Smooth muscle cell (in vitro differentiated cells): Measurements from ENCODE around the gene ANKMY1. TPM values are rescaled to one million over a fixed set of nuclear protein-coding genes. Genes with fewer than 3 reads are reported as not detected.

Source experiments
- DNase-seq: peaks from one replicate; lab custom pipeline; 2025; ENCODE audit not compliant: unreplicated experiment; lab: John Stamatoyannopoulos, UW
- H2AFZ ChIP-seq: fragments of 200-600 bp; sonication (generic); 2 replicates; pipeline ENCODE4 v1.6.0; 2016; ENCODE audit warnings: antibody characterized with exemption, low read depth, mild to moderate bottlenecking
- H3F3A ChIP-seq: fragments of 200-600 bp; sonication (generic); 2 replicates; pipeline ENCODE4 v1.6.0; 2017; ENCODE audit warnings: antibody characterized with exemption, low read depth
- H3K27ac ChIP-seq: fragments of 200-600 bp; sonication (generic); 2 replicates; pipeline ENCODE4 v1.5.1; 2016; ENCODE audit warnings: low read depth, mild to moderate bottlenecking
- H3K27me3 ChIP-seq: fragments of 200-600 bp; sonication (generic); 2 replicates; pipeline ENCODE4 v1.6.1; 2016; ENCODE audit warnings: low read depth, mild to moderate bottlenecking
- H3K36me3 ChIP-seq: fragments of 200-600 bp; sonication (generic); 2 replicates; pipeline ENCODE4 v1.5.1; 2016; ENCODE audit warnings: low read depth
- H3K4me1 ChIP-seq: fragments of 200-600 bp; sonication (generic); 2 replicates; pipeline ENCODE4 v1.5.1; 2016; ENCODE audit warnings: low read depth
- H3K4me2 ChIP-seq: fragments of 200-600 bp; sonication (generic); 2 replicates; pipeline ENCODE4 v1.6.0; 2016; ENCODE audit warnings: mild to moderate bottlenecking
- H3K4me3 ChIP-seq: fragments of 200-600 bp; sonication (generic); 2 replicates; pipeline ENCODE4 v1.5.1; 2016; ENCODE audit warnings: mild to moderate bottlenecking
- H3K79me2 ChIP-seq: fragments of 200-600 bp; sonication (generic); 2 replicates; pipeline ENCODE4 v1.6.0; 2016; ENCODE audit warnings: low read depth, mild to moderate bottlenecking
- H3K9ac ChIP-seq: fragments of 200-600 bp; sonication (generic); 2 replicates; pipeline ENCODE4 v1.6.0; 2016; ENCODE audit warnings: low read depth
- H3K9me3 ChIP-seq: fragments of 200-600 bp; sonication (generic); replicated peaks from 2 replicates; pipeline ENCODE4 v1.5.1; 2016; ENCODE audit warnings: low read depth
- H4K20me1 ChIP-seq: fragments of 200-600 bp; sonication (generic); 2 replicates; pipeline ENCODE4 v1.6.0; 2016; ENCODE audit warnings: low read depth
- WGBS: methylation state at CpG from one replicate; pipeline ENCODE4 v1.1.7; 2016; ENCODE audit warnings: low lambda C conversion rate; 5-methylcytosine and 5-hydroxymethylcytosine counted together
- polyA plus RNA-seq: library from polyadenylated mRNA; unstranded; fragments of >200 nt; fragmentation: Nextera tagmentation; extraction: Ambion mirVana; gene quantifications from 2 replicates; pipeline ENCODE4 v1.2.1, GENCODE V29; 2016
- total RNA-seq: library from RNA; depleted of rRNA; stranded (reverse); fragments of >200 nt; gene quantifications from 2 replicates; pipeline ENCODE4 v1.2.3, GENCODE V29; 2014
- TF ChIP-seq, protein P1 (sequence below): fragments of 200-600 bp; sonication (generic); IDR thresholded peaks from 2 replicates; pipeline ENCODE4 v1.5.1; 2017; ENCODE audit warnings: borderline replicate concordance, mild to moderate bottlenecking, antibody characterized with exemption; ENCODE audit not compliant: insufficient read depth, poor library complexity, severe bottlenecking

ANKMY1 gene
- total and polyA plus RNA-seq, 2 experiments from 2014 or later: 6.4 to 8.7 TPM

DNA sequence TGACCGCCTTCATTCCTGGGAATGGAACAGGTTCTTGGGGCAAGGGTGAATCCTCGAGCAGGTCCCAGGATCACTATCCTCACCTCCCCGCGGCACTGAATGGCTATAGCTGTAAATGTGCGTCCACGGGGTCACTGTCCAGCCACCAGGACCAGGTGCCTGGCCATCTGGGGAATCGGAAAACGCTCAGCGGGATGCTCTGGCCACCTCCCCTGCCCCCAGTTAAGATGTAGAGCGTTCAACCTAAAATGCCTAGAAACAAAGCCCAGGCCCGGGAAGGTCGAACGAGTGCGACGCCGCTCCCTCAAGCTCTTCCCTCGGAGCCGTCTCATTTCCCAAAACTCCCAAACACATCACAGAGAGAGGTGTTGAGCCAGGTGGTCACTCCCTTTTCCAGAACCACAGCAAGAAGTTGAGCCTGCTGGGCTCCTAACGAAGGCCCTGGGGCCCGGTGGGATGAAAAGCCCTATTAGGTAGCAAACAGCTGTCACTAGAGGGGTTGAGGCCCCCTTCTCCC lies 28.0 kb upstream of the ANKMY1 start:
- Histone ChIP-seq H3K27ac (peak overlapping the region; percentile 75), H3F3A (peaks cover 7% of the 10 kb centered on the region), H3K9ac (peak overlapping the region; percentile 94), H3K79me2 (peaks cover 78% of the 10 kb centered on the region), H3K9me3 (no peaks in the 10 kb centered on the region), H4K20me1 (peaks cover 54% of the 10 kb centered on the region), H3K4me2 (peak overlapping the region; percentile 97), H3K27me3 (no peaks in the 10 kb centered on the region), H2AFZ (peak overlapping the region; percentile 96), H3K4me3 (peak overlapping the region; percentile 92), H3K4me1 (peaks cover 23% of the 10 kb centered on the region), H3K36me3 (no peaks in the 10 kb centered on the region)
- WGBS: 9% methylated on average over 20 of the region's 20 CpGs
- no peak for DNase-seq
- TF ChIP-seq, protein P1, sequence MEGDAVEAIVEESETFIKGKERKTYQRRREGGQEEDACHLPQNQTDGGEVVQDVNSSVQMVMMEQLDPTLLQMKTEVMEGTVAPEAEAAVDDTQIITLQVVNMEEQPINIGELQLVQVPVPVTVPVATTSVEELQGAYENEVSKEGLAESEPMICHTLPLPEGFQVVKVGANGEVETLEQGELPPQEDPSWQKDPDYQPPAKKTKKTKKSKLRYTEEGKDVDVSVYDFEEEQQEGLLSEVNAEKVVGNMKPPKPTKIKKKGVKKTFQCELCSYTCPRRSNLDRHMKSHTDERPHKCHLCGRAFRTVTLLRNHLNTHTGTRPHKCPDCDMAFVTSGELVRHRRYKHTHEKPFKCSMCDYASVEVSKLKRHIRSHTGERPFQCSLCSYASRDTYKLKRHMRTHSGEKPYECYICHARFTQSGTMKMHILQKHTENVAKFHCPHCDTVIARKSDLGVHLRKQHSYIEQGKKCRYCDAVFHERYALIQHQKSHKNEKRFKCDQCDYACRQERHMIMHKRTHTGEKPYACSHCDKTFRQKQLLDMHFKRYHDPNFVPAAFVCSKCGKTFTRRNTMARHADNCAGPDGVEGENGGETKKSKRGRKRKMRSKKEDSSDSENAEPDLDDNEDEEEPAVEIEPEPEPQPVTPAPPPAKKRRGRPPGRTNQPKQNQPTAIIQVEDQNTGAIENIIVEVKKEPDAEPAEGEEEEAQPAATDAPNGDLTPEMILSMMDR: no peak

DNA sequence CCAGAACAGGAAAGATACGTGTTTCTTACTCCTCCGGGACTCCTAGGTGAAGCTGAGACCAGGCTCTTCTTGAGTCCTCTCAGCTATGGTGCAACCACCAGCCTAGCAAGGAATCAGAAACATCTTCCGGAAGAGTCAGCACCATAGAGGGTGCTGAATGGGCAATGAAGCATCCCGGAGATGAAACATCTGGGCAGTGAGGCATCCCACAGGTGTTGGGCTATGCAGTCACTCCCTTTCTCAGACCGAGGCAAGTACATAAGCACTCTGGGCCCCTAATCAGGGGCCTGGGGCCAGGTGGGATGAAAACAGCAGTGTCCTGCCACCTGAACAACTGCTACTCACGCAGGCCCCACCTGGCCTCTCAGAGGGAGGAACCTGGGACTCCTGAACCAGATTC lies 27.3 kb upstream of the ANKMY1 start:
- H4K20me1 ChIP-seq: peaks cover 59% of the 10 kb centered on the region
- TF ChIP-seq, protein P1: no peak
- peak overlapping the region; percentile 94 for H3K9ac ChIP-seq
- peak overlapping the region; percentile 75 for H3K27ac ChIP-seq
- H3K4me2 ChIP-seq: peak overlapping the region; percentile 97
- 94% methylated on average over 6 of the region's 6 CpGs for WGBS
- H2AFZ ChIP-seq: no peak overlapping the region
- H3K4me1 ChIP-seq: peaks cover 23% of the 10 kb centered on the region
- no peaks in the 10 kb centered on the region for H3K36me3 ChIP-seq
- no peaks in the 10 kb centered on the region for H3K9me3 ChIP-seq
- H3K27me3 ChIP-seq: no peaks in the 10 kb centered on the region
- H3F3A ChIP-seq: peaks cover 10% of the 10 kb centered on the region
- DNase-seq: no peak
- peak overlapping the region; percentile 92 for H3K4me3 ChIP-seq
- peaks cover 78% of the 10 kb centered on the region for H3K79me2 ChIP-seq

DNA sequence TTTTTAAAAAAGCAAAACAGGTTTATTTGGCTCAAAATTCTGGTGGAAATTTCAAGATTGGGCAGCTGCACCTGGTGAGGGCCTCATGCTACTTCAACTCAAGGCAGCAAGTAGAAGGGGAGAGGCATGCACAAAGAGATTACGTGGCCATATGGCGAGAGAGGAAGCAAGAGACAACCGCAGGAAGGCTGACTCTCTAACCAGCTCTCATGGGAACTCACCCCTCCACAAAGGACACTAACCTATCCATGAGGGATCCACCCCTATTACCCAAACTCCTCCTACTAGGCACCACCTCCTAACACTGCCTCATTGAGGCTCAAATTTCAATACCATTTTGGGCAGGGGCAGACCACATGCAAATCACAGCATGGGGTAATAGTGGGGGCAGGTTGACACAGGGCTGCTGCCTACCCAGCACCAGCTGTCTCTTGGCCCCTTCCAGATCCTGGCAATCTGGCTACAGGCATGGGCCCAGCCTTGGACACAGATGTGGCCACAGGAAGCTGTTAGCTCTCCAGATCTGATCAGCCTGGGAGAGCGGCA lies 26.8 kb upstream of the ANKMY1 start:
- Histone ChIP-seq H3K27ac (no peak overlapping the region), H3K79me2 (peaks cover 74% of the 10 kb centered on the region), H3K9me3 (no peaks in the 10 kb centered on the region), H3K4me1 (peaks cover 23% of the 10 kb centered on the region), H3F3A (peaks cover 13% of the 10 kb centered on the region), H3K36me3 (no peaks in the 10 kb centered on the region), H3K4me2 (peak overlapping the region; percentile 97), H3K4me3 (peak overlapping the region; percentile 92), H4K20me1 (peaks cover 59% of the 10 kb centered on the region), H3K9ac (no peak overlapping the region), H3K27me3 (no peaks in the 10 kb centered on the region), H2AFZ (no peak overlapping the region)
- TF ChIP-seq, protein P1: no peak
- no peak for DNase-seq
- 82% methylated on average over 4 of the region's 4 CpGs for whole genome bisulfite sequencing

DNA sequence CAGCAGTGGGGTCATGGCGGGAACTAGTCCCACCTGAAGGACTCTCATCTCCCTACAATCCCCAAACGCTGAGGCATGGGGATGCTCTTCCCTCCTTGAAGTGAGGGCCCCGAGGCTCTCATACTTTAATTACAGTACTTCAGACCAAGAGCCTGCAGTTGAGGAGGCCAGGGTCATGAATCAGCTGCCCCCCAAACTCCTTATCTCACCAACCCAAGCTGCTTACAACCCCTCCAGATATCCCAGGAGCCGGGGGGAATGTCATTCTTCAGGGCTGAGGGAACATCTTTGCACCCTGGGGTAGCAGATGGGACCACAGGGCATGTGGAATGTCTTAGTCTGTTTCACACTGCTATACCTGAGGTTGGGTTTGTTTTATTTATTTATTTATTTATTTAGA lies 26.0 kb upstream of the ANKMY1 start:
- no peak overlapping the region for H2AFZ ChIP-seq

More for the DNA sequence above, 26.0 kb upstream of the ANKMY1 start:
- H3K27ac ChIP-seq: no peak overlapping the region
- H3F3A ChIP-seq: peaks cover 15% of the 10 kb centered on the region
- DNase-seq: no peak
- H3K27me3 ChIP-seq: no peaks in the 10 kb centered on the region
- H3K9me3 ChIP-seq: no peaks in the 10 kb centered on the region
- H3K4me1 ChIP-seq: peaks cover 23% of the 10 kb centered on the region
- WGBS: 88% methylated on average over 4 of the region's 4 CpGs
- no peaks in the 10 kb centered on the region for H3K36me3 ChIP-seq
- H3K4me2 ChIP-seq: no peak overlapping the region
- no peak overlapping the region for H3K4me3 ChIP-seq
- H3K9ac ChIP-seq: no peak overlapping the region
- TF ChIP-seq, protein P1: no peak
- peaks cover 67% of the 10 kb centered on the region for H3K79me2 ChIP-seq
- peaks cover 60% of the 10 kb centered on the region for H4K20me1 ChIP-seq
